ENCODE data around the gene SLC17A5. TPM values are rescaled to one million over a fixed set of nuclear protein-coding genes. Genes with fewer than 3 reads are reported as not detected.

Gene SLC17A5
- 23.2 TPM for total RNA-seq

- peak within 1 kb of the TSS; percentile 97 to 98 for H3K27ac ChIP-seq
- H3K9me3 ChIP-seq: no peaks in the 10 kb centered on the region
- H3K4me3 ChIP-seq: peak within 1 kb of the TSS; percentile 91 to 100
- no peaks in the 10 kb centered on the region for H3K36me3 ChIP-seq
- H3K27me3 ChIP-seq: no peaks in the 10 kb centered on the region
- peaks cover 0 to 4% of the 10 kb centered on the region in 2 donors for H3K4me1 ChIP-seq
- no peak for TF ChIP-seq CTCF (IDR thresholded peaks at IDR 0.05)
- intact Hi-C loops (cut with DNase I): loop anchor here (1.0 to 10.0 kb wide), 5 partner anchors 73 to 1951 kb away; partner anchors contain the start of genes CGAS, COL12A1, EEF1A1 and SENP6
- DNase-seq (ENCODE audit: low spot score in 2 of 2): peak; percentile 88 to 98
Observed at GRCh38 chr6:73653571-73654424, at the start of gene SLC17A5. Gene SLC17A5, minus strand, starts transcription at chr6:73653992. Its CDS starts 106 bp downstream, at chr6:73653886.

DNA sequence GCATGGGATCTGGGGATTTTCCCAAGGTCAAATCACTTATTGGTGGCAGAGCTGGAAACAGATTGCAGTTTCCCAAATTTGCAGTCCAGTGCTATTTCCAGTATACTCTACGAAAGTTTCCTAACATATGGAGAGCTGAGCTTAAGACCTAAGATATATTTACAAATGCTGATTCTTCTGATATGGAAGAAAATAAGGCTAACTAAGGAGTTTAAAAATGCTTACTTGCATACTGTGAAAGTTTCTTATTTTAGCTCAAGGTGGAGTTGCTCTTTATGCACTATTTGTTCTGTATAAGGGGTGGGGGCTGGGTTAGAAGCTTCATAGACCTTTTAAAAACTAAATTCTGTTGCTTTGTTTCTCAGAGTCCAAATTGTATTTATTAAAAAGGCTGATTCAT lies 49.7 kb upstream of the SLC17A5 start:
- Histone ChIP-seq H3K36me3 (peaks cover 0 to 9% of the 10 kb centered on the region in 2 donors), H3K27ac (no peak overlapping the region), H3K4me3 (no peak overlapping the region), H3K9me3 (no peaks in the 10 kb centered on the region), H3K27me3 (no peaks in the 10 kb centered on the region), H3K4me1 (no peaks in the 10 kb centered on the region)
- DNase-seq (ENCODE audit: low spot score in 2 of 2): no peak
- no peak for TF ChIP-seq CTCF (IDR thresholded peaks at IDR 0.05)
- intact Hi-C loops (cut with DNase I): no loop called here

- Histone ChIP-seq H3K27ac (no peak overlapping the region), H3K27me3 (no peaks in the 10 kb centered on the region), H3K4me1 (peaks cover 0 to 2% of the 10 kb centered on the region in 2 donors), H3K4me3 (no peak overlapping the region), H3K9me3 (no peaks in the 10 kb centered on the region), H3K36me3 (peaks cover 0 to 9% of the 10 kb centered on the region in 2 donors)
- DNase-seq (ENCODE audit: low spot score in 2 of 2): no peak
- intact Hi-C loops (cut with DNase I): no loop called here
- no peak for TF ChIP-seq CTCF (IDR thresholded peaks at IDR 0.05)
Observed at GRCh38 chr6:73702444-73702843, 48.7 kb upstream of the SLC17A5 start.

GRCh38 chr6:73699676-73700459 lies 46.1 kb upstream of the SLC17A5 start:
- Histone ChIP-seq H3K4me1 (peaks cover 2 to 8% of the 10 kb centered on the region in 2 donors), H3K9me3 (no peaks in the 10 kb centered on the region), H3K4me3 (no peak overlapping the region), H3K36me3 (peaks cover 0 to 9% of the 10 kb centered on the region in 2 donors), H3K27me3 (no peaks in the 10 kb centered on the region), H3K27ac (no peak overlapping the region)
- DNase-seq (ENCODE audit: low spot score in 2 of 2): no peak
- intact Hi-C loops (cut with DNase I): no loop called here
- TF ChIP-seq CTCF (IDR thresholded peaks at IDR 0.05): no peak

DNA sequence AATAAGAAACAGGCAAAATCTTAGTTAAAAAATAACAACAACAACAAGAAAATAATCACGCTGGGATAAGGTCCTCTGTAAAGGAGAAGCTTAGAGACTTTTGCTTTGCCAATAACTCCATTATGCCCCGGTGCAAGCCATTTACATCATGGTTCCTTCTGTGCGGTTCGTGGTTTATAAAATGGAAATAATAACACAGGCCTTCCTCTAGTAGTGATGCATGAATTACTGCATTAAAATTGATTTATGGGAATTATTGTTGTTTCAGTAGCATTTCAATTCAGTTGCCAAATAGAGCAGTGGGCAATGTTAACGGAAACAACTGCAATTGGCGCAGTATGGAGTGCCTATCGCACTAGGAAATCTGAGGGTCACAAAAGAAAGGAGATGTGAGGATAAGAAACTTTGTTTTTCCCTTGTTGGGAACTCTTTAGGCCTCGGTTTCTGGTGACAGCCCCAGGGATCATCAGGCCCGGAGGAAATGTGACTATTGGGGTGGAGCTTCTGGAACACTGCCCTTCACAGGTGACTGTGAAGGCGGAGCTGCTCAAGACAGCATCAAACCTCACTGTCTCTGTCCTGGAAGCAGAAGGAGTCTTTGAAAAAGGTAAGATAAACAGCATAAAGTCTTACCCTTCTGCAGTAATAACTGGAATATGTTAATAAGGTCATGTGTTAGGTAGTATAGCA lies 43.3 kb upstream of the SLC17A5 start:
- no peaks in the 10 kb centered on the region for H3K27me3 ChIP-seq
- no peak for DNase-seq (ENCODE audit: low spot score in 2 of 2)
- H3K27ac ChIP-seq: no peak overlapping the region
- no peak for TF ChIP-seq CTCF (IDR thresholded peaks at IDR 0.05)
- H3K9me3 ChIP-seq: no peaks in the 10 kb centered on the region
- intact Hi-C loops (cut with DNase I): no loop called here
- peak overlapping the region; percentile 67 to 69 for H3K4me3 ChIP-seq
- peaks cover 5 to 12% of the 10 kb centered on the region in 2 donors for H3K4me1 ChIP-seq
- H3K36me3 ChIP-seq: no peaks in the 10 kb centered on the region
